H1 (cell line): ENCODE measurements around the gene ZC3H7B. TPM values are rescaled to one million over a fixed set of nuclear protein-coding genes. Genes with fewer than 3 reads are reported as not detected.

Source experiments
- JUND ChIP-seq: IDR thresholded peaks from 2 replicates; pipeline ENCODE4 v1.6.1; 2011; ENCODE audit warnings: mild to moderate bottlenecking, improper control_type of control experiment, low read length
- POU5F1 ChIP-seq: IDR thresholded peaks from 2 replicates; pipeline ENCODE4 v1.6.1; 2011; ENCODE audit warnings: low read depth, mild to moderate bottlenecking, low read length, moderate library complexity
- polyA plus RNA-seq, 7 experiments: library from polyadenylated mRNA; depleted of rRNA in 3 of 7; stranded (reverse) in 5 of 7; unstranded in 2 of 7; fragments of >200 nt in 5 of 7; fragments of 200-250 nt in 2 of 7; gene quantifications; 1 replicate in 5 of 7; 2 replicates in 1 of 7; 4 replicates in 1 of 7; pipeline versions ENCODE4 v1.2.1 to v1.2.3, GENCODE V29; 2011 to 2013; ENCODE audit warnings: missing spikeins in 2 of 7, mixed read lengths in 2 of 7
- total RNA-seq: library from RNA; stranded (reverse); fragmentation: NEBNext Ultra II Directional; extraction: Animal tissue kit (Norgen Biotek cat#: 25700); gene quantifications from 2 replicates; pipeline ENCODE4 v1.2.1, GENCODE V29; 2021

ZC3H7B gene
- total and polyA plus RNA-seq, 2 of the 8 experiments (the other 6 are each of a cell fraction or from before 2014, with no cell fraction given) = 35.5 to 78.6 TPM

GRCh38 chr22:41354979-41355378, 53.7 kb downstream of the ZC3H7B start (continued):
- TF ChIP-seq POU5F1 (no peak), JUND (no peak)
